NCI-H1417 treated with DMSO at 0.1 percent for 48 hours (cell line): ENCODE measurements around the gene NSUN6.

Source experiments
- DNase-seq: peaks from one replicate; lab custom pipeline; 2025; lab: John Stamatoyannopoulos, UW

Gene NSUN6

GRCh38 chr10:18501629-18502028, 149.8 kb downstream of the NSUN6 start:
- no peak for DNase-seq

- no peak for DNase-seq
Measured at GRCh38 chr10:18501198-18501597, 150.2 kb downstream of the NSUN6 start.

- DNase-seq: no peak
Measured at GRCh38 chr10:18500576-18500975, 150.8 kb downstream of the NSUN6 start.

GRCh38 chr10:18498998-18499397, 152.4 kb downstream of the NSUN6 start:
- no peak for DNase-seq

- no peak for DNase-seq
Measured at GRCh38 chr10:18497806-18498369, 153.5 kb downstream of the NSUN6 start.
